Caco-2 (cell line): ENCODE results near the gene PRKAG2. TPM values are rescaled to one million over a fixed set of nuclear protein-coding genes. Genes with fewer than 3 reads are reported as not detected.

Experiments
- BruUV-seq: library from RNA; stranded (reverse); fragments of 400-500 nt; replicated peaks from 2 replicates; lab custom pipeline; 2021; lab: Mats Ljungman, UMichigan
- CTCF ChIA-PET: fragments of 300-600 bp; sonication (Branson Sonifier 250); formaldehyde crosslinking; loops from one replicate; lab custom pipeline; 2022; ENCODE audit warnings: antibody characterized with exemption; lab: Charles Lee
- POLR2A ChIA-PET: fragments of 300-600 bp; sonication (Branson Sonifier 250); formaldehyde crosslinking; loops from one replicate; lab custom pipeline; 2022; ENCODE audit warnings: antibody characterized with exemption; lab: Charles Lee
- DNase-seq, 2 experiments: peaks; one replicate each; pipeline versions ENCODE4 v3.0.0 to v3.0.0-alpha.2; 2020 to 2022
- H3K27me3 ChIP-seq: replicated peaks from 2 replicates; pipeline ENCODE4 v1.6.0; 2011; ENCODE audit warnings: low read length; ENCODE audit not compliant: control insufficient read depth, insufficient read depth
- H3K36me3 ChIP-seq: 2 replicates; pipeline ENCODE4 v1.5.1; 2011; ENCODE audit warnings: low read length; ENCODE audit not compliant: control insufficient read depth, insufficient read depth
- H3K4me1 ChIP-seq: fragments of 250-450 bp; sonication (Bioruptor Pico); 2 replicates; pipeline ENCODE4 v1.5.1; 2020; ENCODE audit warnings: mild to moderate bottlenecking
- H3K4me3 ChIP-seq: 2 replicates; pipeline ENCODE4 v1.5.1; 2011; ENCODE audit warnings: low read depth, mild to moderate bottlenecking, control low read depth, low read length
- H3K9me3 ChIP-seq: fragments of 250-450 bp; sonication (Bioruptor Pico); 2 replicates; pipeline ENCODE4 v1.5.1; 2020; ENCODE audit warnings: mild to moderate bottlenecking, moderate library complexity
- H3K27ac Mint-ChIP-seq: one replicate; pipeline ENCODE4 v1.8.0; 2022; ENCODE audit warnings: mixed read lengths; ENCODE audit not compliant: unreplicated experiment
- H3K27me3 Mint-ChIP-seq: one replicate; pipeline ENCODE4 v1.8.0; 2022; ENCODE audit warnings: mixed read lengths; ENCODE audit not compliant: insufficient read depth, unreplicated experiment
- H3K36me3 Mint-ChIP-seq: one replicate; pipeline ENCODE4 v1.8.0; 2022; ENCODE audit warnings: mild to moderate bottlenecking, mixed read lengths; ENCODE audit not compliant: insufficient read depth, unreplicated experiment
- H3K4me1 Mint-ChIP-seq: one replicate; pipeline ENCODE4 v1.8.0; 2022; ENCODE audit warnings: low read depth, mixed read lengths; ENCODE audit not compliant: unreplicated experiment
- H3K4me3 Mint-ChIP-seq: one replicate; pipeline ENCODE4 v1.8.0; 2022; ENCODE audit warnings: mild to moderate bottlenecking, moderate library complexity, mixed read lengths; ENCODE audit not compliant: unreplicated experiment
- H3K9me3 Mint-ChIP-seq: one replicate; pipeline ENCODE4 v1.8.0; 2022; ENCODE audit warnings: mixed read lengths; ENCODE audit not compliant: unreplicated experiment
- intact Hi-C: fragments of 100-400 bp; cut with micrococcal nuclease; formaldehyde crosslinking; loops from one replicate; pipeline ENCODE4 v1.10.0; 2022; ENCODE audit not compliant: unreplicated experiment
- total RNA-seq: library from RNA; stranded (reverse); gene quantifications from 2 replicates; pipeline ENCODE4 v1.2.3, GENCODE V29; 2022
- TF ChIP-seq, protein P1 (sequence below), 2 experiments: fragments of 200-600 bp in 1 of 2; IDR thresholded peaks; 1 replicate in 1 of 2; 2 replicates in 1 of 2; pipeline versions ENCODE4 v1.5.1 to v1.8.0; 2011 to 2022; ENCODE audit warnings: antibody characterized with exemption in 1 of 2, control low read depth in 1 of 2, inconsistent platforms in 1 of 2, low read depth in 1 of 2, low read length in 1 of 2, mild to moderate bottlenecking in 1 of 2, moderate library complexity in 1 of 2; ENCODE audit not compliant: insufficient read depth in 1 of 2, severe bottlenecking in 1 of 2, unreplicated experiment in 1 of 2

Gene PRKAG2
- total RNA-seq, 1 experiment from 2014 or later, result 15.9 TPM

DNA sequence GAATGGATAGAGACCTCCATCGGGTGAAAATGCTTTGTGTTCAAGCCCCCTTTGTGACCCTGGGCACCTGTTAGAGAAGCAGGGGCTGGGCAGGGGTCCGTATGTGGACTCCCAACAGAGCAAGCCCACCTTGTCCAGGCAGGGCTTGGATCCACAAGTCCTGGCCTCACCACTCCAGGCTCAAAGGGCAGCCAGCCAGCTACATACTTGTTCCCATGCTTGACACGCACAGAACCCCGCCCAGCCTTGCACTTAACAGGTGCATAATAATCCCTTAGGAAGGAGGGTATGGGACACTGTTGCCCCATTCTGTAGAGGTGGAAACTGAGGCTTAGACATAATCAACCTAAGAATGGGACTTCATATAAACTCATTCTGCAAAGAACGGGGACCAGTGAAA is 160.6 kb downstream of the PRKAG2 start:
- H3K27me3 Mint-ChIP-seq, result no peaks in the 10 kb centered on the region
- peaks cover 15% of the 10 kb centered on the region for H3K4me1 Mint-ChIP-seq
- BruUV-seq, result no TSS peak
- H3K27ac Mint-ChIP-seq, result no peak overlapping the region
- Histone ChIP-seq H3K4me1 (peaks cover 2% of the 10 kb centered on the region), H3K36me3 (no peaks in the 10 kb centered on the region), H3K27me3 (no peaks in the 10 kb centered on the region), H3K4me3 (no peak overlapping the region), H3K9me3 (no peaks in the 10 kb centered on the region)
- no peaks in the 10 kb centered on the region for H3K36me3 Mint-ChIP-seq
- no peak overlapping the region for H3K4me3 Mint-ChIP-seq
- DNase-seq, result no peak
- CTCF ChIA-PET, result no interaction called here
- POLR2A ChIA-PET, result no interaction called here
- TF ChIP-seq, protein P1, sequence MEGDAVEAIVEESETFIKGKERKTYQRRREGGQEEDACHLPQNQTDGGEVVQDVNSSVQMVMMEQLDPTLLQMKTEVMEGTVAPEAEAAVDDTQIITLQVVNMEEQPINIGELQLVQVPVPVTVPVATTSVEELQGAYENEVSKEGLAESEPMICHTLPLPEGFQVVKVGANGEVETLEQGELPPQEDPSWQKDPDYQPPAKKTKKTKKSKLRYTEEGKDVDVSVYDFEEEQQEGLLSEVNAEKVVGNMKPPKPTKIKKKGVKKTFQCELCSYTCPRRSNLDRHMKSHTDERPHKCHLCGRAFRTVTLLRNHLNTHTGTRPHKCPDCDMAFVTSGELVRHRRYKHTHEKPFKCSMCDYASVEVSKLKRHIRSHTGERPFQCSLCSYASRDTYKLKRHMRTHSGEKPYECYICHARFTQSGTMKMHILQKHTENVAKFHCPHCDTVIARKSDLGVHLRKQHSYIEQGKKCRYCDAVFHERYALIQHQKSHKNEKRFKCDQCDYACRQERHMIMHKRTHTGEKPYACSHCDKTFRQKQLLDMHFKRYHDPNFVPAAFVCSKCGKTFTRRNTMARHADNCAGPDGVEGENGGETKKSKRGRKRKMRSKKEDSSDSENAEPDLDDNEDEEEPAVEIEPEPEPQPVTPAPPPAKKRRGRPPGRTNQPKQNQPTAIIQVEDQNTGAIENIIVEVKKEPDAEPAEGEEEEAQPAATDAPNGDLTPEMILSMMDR (IDR thresholded peaks at IDR 0.05; ENCODE audit: insufficient read depth in 1 of 2, low read depth in 1 of 2, low read length in 1 of 2, severe bottlenecking in 1 of 2, unreplicated experiment in 1 of 2), result no peak
- no peaks in the 10 kb centered on the region for H3K9me3 Mint-ChIP-seq
- intact Hi-C loops, result no loop called here

DNA sequence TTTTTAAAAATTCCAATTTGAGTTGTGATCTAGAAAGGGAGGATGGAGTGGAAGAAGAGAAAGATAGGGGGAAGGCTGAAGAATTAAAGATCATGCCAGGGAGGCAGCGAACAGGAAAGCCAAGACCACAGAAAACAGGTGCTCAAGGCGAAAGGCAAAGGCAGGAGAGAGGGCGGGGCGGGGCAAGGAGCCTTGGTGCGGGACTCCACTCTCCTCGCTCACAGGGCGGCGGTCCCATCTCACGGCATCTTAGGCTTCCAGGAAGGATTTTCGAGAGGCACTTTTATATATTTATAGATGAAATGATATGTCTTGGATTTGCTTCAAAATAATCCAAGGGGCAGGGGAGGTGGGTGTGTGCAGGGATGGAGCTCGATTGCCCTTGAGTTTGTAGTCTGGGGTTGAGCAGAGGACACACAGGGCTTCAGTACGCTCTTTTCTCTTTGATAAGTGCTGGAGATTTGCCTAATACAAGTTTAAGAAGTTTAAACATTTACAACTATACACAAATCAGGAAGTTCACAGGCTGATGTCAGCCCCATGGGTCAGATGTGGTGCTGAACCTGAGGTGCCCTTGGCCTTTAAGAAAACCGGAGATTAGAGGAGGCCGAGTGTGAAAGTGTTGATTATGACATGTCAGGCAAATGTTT is 161.1 kb downstream of the PRKAG2 start:
- ChIA-PET CTCF (no interaction called here), POLR2A (no interaction called here)
- DNase-seq, result no peak
- intact Hi-C loops, result no loop called here
- H3K36me3 Mint-ChIP-seq, result no peaks in the 10 kb centered on the region
- no peaks in the 10 kb centered on the region for H3K9me3 Mint-ChIP-seq
- no TSS peak for BruUV-seq
- H3K27ac Mint-ChIP-seq, result no peak overlapping the region
- Histone ChIP-seq H3K9me3 (no peaks in the 10 kb centered on the region), H3K27me3 (no peaks in the 10 kb centered on the region), H3K4me3 (no peak overlapping the region), H3K36me3 (no peaks in the 10 kb centered on the region), H3K4me1 (no peaks in the 10 kb centered on the region)
- H3K27me3 Mint-ChIP-seq, result no peaks in the 10 kb centered on the region
- TF ChIP-seq, protein P1 (IDR thresholded peaks at IDR 0.05; ENCODE audit: insufficient read depth in 1 of 2, low read depth in 1 of 2, low read length in 1 of 2, severe bottlenecking in 1 of 2, unreplicated experiment in 1 of 2), result no peak
- peaks cover 15% of the 10 kb centered on the region for H3K4me1 Mint-ChIP-seq
- no peak overlapping the region for H3K4me3 Mint-ChIP-seq

DNA sequence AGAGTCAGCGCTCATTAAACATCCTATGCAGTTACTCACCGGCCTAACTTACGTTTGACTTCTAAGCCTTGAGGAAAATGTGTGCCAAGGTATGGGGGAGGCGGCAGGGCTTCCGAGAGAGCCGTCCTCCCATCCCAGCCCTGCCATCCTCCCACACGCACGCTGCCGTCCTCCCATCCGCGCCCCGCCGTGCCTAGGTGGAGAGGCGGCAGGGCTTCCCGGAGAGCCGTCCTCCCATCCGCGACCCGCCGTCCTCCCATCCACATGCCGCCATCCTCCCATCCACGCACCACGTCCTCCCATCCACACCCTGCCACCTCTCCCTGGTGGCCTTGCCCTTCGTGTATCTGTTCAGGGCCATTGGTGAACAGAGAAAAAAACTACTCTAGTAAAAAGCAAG is 162.7 kb downstream of the PRKAG2 start:
- H3K4me3 ChIP-seq, result no peak overlapping the region
- no peaks in the 10 kb centered on the region for H3K27me3 ChIP-seq
- no peaks in the 10 kb centered on the region for H3K4me1 ChIP-seq
- no TSS peak for BruUV-seq
- no peaks in the 10 kb centered on the region for H3K36me3 ChIP-seq
- Mint-ChIP-seq H3K4me3 (no peak overlapping the region), H3K9me3 (no peaks in the 10 kb centered on the region), H3K27me3 (no peaks in the 10 kb centered on the region), H3K36me3 (no peaks in the 10 kb centered on the region), H3K4me1 (peaks cover 8% of the 10 kb centered on the region), H3K27ac (no peak overlapping the region)
- intact Hi-C loops, result no loop called here
- ChIA-PET POLR2A (no interaction called here), CTCF (no interaction called here)
- H3K9me3 ChIP-seq, result no peaks in the 10 kb centered on the region
- TF ChIP-seq, protein P1 (IDR thresholded peaks at IDR 0.05; ENCODE audit: insufficient read depth in 1 of 2, low read depth in 1 of 2, low read length in 1 of 2, severe bottlenecking in 1 of 2, unreplicated experiment in 1 of 2), result no peak
- no peak for DNase-seq
